ENCODE results near the gene THY1.
A peak's percentile ranks its signal among the peaks of the same experiment; 100 is the strongest.
"Not testable (repeated sequence)": the region's sequence is repeated elsewhere in the genome, so short reads cannot be mapped to it uniquely, and the experiment has no call there.

The THY1 gene

GRCh38 chr11:119384332-119384731 lies 38.6 kb downstream of the THY1 start:
- no peak for DNase-seq (ENCODE audit: insufficient read length, low spot score)
- FAIRE-seq, result no peak
- TF ChIP-seq CTCF (IDR thresholded peaks at IDR 0.05; ENCODE audit: insufficient read depth, missing control alignments), result no peak

- FAIRE-seq; DNase-seq (ENCODE audit: insufficient read length, low spot score): not testable (repeated sequence)
Measured at GRCh38 chr11:119382513-119382912, 40.5 kb downstream of the THY1 start.

GRCh38 chr11:119382101-119382500 lies 40.9 kb downstream of the THY1 start:
- no peak for DNase-seq (ENCODE audit: insufficient read length, low spot score)
- FAIRE-seq, result no peak
- no peak for TF ChIP-seq CTCF (IDR thresholded peaks at IDR 0.05; ENCODE audit: insufficient read depth, missing control alignments)

- peak; percentile 73 for DNase-seq (ENCODE audit: insufficient read length, low spot score)
- no peak for FAIRE-seq
- TF ChIP-seq CTCF (IDR thresholded peaks at IDR 0.05; ENCODE audit: insufficient read depth, missing control alignments), result peak; percentile 70
Measured at GRCh38 chr11:119381181-119381988, 41.6 kb downstream of the THY1 start, which contains the start of gene USP2. USP2 (minus strand) TSS chr11:119381690; CDS start chr11:119373480, 8,210 bp downstream.

GRCh38 chr11:119380827-119381180 lies 42.2 kb downstream of the THY1 start:
- no peak for DNase-seq (ENCODE audit: insufficient read length, low spot score)

GRCh38 chr11:119380160-119380826 lies 42.7 kb downstream of the THY1 start:
- FAIRE-seq (no peak), DNase-seq (ENCODE audit: insufficient read length, low spot score) (no peak)
- TF ChIP-seq CTCF (IDR thresholded peaks at IDR 0.05; ENCODE audit: insufficient read depth, missing control alignments), result no peak

More at GRCh38 chr11:119380827-119381180, 42.2 kb downstream of the THY1 start:
- no peak for FAIRE-seq
- TF ChIP-seq CTCF (IDR thresholded peaks at IDR 0.05; ENCODE audit: insufficient read depth, missing control alignments), result no peak

GRCh38 chr11:119378851-119379465 lies 44.0 kb downstream of the THY1 start:
- FAIRE-seq (no peak), DNase-seq (ENCODE audit: insufficient read length, low spot score) (no peak)
- TF ChIP-seq CTCF (IDR thresholded peaks at IDR 0.05; ENCODE audit: insufficient read depth, missing control alignments), result no peak
